ENCODE measurements around the gene IMPA2.
"Not testable (repeated sequence)": the region's sequence is repeated elsewhere in the genome, so short reads cannot be mapped to it uniquely, and the experiment has no call there.

The IMPA2 gene

DNA sequence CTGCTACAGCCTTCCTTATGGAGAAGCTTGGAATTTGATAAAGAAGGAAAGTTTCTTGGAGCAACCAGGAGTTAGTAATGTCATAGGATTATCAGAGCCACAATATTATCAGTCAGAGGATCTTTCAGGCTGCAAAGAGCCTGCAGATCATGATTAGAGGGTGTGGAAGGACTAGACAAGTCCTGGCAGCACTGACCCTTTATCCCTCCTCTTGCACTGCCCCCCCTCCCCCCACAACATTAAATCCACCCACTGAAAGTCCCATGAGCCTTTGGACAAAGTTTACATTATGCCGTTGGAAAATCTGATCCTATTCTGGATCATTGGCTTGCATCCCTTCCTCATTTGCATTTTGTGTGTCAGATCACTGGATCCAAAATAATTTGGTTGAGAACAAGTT is 18.7 kb upstream of the IMPA2 start:
- no peak for DNase-seq (ENCODE audit: low read depth in 2 of 2)

- DNase-seq (ENCODE audit: low read depth in 2 of 2) = no peak
Observed at GRCh38 chr18:11963991-11964484, 17.3 kb upstream of the IMPA2 start.

GRCh38 chr18:11969904-11970835 is 11.1 kb upstream of the IMPA2 start:
- DNase-seq (ENCODE audit: low read depth in 2 of 2) = no peak

DNA sequence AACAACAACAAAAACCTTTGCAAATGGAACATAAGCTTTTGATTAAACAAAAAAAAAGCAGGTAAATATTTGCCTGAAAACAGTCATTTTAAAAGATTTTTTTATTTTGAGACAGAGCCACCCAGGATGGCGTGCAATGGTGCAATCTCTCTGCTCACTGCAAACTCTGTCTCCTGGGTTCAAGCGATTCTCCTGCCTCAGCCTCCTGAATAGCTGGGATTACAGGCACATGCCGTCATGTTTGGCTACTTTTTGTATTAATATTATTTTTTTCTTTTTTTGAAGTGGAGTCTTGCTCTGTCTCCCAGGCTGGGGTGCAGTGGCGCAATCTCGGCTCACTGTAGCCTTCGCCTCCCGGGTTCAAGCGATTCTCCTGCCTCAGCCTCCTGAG is 10.5 kb upstream of the IMPA2 start:
- not testable (repeated sequence) for DNase-seq (ENCODE audit: low read depth in 2 of 2)

DNA sequence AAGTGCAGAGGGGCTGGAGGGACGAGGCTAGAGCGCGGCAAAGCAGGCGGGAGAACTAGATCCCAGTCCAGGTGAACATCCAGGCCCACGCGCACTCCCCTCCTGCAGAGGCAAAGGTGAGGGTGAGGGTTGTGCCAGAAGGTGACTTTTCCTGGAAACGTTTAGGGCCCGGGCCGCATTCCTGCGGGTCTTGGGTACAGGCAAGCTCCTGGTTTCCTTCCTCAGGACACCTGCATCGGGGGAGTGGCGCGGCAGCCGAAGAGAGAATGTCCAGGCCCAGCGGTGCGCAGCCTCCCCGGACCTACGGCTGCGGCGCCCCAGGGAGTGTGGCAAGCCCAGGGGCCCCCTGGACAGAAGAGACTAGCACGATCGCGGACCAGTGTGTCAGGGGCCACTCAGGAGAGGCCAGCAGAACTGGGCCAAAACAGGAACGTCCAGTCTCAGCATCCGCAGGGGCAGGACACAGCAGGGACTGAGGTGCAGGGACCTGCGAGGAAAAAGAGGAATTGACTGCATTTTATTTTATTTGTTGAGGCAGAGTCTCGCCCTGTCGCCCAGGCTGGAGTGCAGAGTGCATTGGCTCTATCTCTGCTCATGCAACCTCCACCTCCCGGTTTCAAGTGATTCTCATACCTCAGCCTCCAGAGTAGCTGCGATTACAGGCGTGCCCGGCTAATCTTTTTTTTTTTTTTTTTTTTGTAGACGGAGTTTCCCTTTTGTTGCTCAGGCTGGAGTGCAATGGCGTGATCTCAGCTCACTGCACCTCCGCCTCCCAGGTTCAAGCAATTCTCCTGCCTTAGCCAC is 8.7 kb upstream of the IMPA2 start:
- DNase-seq (ENCODE audit: low read depth in 2 of 2) = no peak

DNA sequence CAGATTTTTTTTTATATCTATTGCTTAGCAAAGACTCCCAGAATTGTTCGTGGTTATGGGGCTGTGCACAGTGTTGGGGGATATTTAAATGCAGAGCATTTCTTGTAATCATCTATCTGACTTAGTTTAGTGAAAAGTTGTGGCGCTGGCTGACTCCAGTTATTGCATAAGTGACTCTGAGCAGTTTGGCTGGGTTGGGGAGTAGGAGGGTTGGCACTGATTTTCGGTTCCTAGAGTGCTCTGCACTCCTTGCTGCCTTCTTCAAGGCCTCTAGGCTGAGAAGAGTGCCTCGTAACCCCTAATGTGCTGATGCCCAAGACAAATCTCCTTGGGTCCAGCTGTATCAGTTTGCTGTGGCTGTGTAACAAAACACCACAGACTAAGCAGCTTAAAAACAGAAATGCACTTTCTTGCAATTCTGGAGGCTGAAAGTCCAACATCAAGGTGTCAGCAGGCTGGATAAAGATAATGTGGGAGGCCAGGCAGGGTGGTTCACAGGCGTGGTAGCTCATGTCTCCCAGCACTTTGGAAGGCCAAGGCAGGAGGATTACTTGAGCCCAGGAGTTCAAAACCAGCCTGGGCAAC is 6.5 kb upstream of the IMPA2 start:
- no peak for DNase-seq (ENCODE audit: low read depth in 2 of 2)

DNA sequence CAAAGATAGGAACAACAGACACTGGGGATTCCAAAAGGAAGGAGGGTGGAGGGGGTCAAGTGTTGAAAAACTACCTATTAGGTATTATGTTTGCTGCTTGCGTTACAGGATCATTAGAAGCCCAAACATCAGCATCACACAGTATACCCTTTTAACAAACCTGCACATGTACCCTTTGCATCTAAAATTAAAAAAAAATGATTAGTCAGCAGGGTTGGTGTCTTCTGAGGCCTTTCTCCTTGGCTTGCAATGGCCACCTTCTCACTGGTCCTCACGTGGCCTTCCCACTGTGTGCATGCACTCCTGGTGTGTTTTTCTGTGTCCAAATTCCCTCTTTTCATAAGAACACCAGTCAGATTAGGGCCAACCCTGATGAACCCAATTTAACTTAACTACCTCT is 5.6 kb upstream of the IMPA2 start:
- DNase-seq (ENCODE audit: low read depth in 2 of 2) = no peak

- DNase-seq (ENCODE audit: low read depth in 2 of 2) = no peak
Observed at GRCh38 chr18:11976315-11977152, 4.8 kb upstream of the IMPA2 start.

DNA sequence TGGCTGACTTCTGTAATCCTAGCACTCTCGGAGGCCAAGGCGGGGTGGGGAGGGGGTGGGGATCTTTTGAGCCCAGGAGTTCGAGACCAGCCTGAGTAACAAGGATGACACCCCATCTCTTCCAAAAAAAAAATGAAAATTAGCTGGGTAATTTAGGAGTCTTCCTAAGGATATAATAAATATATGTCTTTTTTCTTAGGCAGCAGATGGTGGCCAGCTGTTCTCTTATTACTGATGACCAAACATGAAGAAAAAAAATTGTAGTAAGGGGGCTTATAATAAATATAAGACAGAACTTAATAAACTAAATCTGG is 4.2 kb upstream of the IMPA2 start:
- DNase-seq (ENCODE audit: low read depth in 2 of 2) = no peak

DNA sequence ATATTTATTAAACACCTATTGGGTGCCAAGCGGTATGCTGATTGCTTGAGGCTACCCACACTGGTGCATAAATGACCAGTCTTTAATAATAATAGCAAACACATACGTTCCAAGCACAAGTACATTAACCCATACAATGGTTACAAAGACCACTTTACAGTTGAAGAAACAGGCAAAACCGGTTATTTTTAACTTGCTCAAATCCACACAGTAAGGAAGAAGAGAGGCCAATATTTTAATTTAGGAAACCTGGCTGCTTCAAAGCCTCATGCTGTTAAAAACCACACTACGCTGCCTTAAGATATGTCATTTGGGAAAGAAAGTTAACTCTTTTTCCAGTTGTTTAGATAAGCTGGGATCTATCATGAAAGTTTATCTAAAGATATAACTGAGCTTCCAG is 2.4 kb upstream of the IMPA2 start:
- no peak for DNase-seq (ENCODE audit: low read depth in 2 of 2)

DNA sequence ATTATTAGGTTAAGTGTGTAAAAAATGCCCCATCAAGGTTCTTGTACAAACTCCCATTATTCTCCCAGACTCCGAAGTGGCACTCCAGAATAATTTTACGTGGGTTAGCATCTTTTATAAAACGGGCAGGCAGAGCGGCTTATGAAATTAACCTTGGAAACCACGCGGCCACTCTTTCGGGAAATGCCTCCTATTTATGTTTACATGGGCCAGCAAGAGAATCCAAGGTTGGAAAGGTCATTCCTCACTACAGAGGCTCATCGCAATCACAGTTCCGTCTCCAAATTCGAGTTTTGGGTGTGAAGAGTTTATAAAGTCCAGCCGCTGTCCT is 1.2 kb upstream of the IMPA2 start:
- DNase-seq (ENCODE audit: low read depth in 2 of 2) = no peak

GRCh38 chr18:11980494-11981191 is 664 bp upstream of the IMPA2 start:
- peak in 1 of 2 donors; percentile 93 for DNase-seq (ENCODE audit: low read depth in 2 of 2)

GRCh38 chr18:11981543-11982366 is 448 bp downstream of the IMPA2 start:
- DNase-seq (ENCODE audit: low read depth in 2 of 2) = no peak

- no peak for DNase-seq (ENCODE audit: low read depth in 2 of 2)
Observed at GRCh38 chr18:11982981-11983380, 1.7 kb downstream of the IMPA2 start.

DNA sequence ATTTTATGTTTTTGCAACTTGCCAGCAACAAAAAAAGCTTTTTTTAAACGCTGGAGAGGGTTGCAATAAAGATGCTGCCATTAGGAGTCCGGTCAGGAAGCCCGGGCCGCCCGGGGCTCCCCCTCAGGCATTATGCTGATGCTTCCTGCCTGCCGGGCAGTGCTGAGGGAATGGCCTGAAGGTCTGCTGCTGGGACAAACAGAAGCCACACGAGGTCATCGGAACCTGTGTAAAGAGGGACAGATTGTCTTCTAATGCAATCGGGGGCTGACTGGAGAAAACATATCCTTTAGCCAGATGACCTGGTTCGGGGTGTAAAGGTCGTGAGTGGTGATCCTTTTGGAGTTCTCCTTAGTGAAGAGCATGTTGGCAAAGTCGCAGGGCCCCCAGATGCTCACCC is 2.3 kb downstream of the IMPA2 start:
- DNase-seq (ENCODE audit: low read depth in 2 of 2) = no peak

DNA sequence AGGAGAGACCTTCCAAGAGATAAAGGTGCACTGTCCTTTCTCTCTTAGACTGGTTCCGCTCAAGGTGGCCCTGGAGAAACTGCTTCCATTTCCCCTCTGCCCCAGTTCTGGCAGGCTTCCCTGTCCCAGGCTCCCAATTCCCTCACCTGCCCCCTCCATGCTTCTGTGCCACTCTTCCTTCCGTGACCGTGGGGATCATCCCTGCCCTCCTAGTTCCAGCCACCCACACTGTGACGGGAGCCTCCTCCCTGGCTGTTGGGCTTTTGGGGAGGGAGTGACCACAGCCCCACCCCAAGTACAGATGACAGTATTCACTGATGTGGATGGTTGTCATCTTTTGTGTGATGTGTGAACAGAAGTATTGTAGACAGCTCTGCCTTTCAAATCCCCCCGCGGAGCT is 2.8 kb downstream of the IMPA2 start:
- DNase-seq (ENCODE audit: low read depth in 2 of 2) = no peak

DNA sequence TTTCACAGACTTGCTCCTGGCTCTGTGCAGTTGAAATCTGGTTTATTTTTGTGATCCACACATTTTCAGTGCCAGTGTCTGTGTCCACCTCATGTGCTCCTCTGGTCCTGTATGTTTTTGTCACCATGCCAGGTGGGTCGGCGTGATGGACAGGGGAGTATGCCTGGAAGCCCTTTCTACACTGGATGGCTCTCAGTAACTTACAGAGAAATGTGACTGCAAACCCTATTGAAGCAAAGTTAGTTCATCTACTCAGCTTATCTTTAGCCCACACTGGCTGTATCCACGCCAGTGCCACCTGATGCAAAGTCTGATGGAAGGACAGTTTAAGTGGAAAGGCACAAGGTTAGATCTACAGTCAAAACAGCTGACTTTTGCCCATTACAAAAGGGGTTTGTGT is 4.3 kb downstream of the IMPA2 start:
- DNase-seq (ENCODE audit: low read depth in 2 of 2) = no peak

GRCh38 chr18:11986061-11986460 is 4.8 kb downstream of the IMPA2 start:
- no peak for DNase-seq (ENCODE audit: low read depth in 2 of 2)

DNA sequence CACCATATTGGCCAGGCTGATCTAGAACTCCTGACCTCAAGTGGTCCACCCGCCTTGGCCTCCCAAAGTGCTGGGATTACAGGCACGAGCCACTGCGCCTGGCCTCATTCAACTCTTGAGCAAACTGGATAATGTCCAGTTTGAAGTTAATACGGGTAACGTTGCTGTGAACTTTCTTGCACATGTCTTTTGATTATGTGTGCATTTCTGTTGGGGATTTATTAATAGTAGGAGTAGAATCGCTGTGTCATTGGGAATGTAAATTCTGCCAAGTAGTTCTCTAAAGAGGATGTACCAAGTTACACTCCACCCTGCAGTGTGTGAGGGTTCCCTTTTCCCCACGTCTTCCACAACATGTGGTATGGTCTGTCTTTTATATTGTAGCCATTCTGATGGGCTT is 6.2 kb downstream of the IMPA2 start:
- no peak for DNase-seq (ENCODE audit: low read depth in 2 of 2)

- no peak for DNase-seq (ENCODE audit: low read depth in 2 of 2)
Observed at GRCh38 chr18:11989174-11989573, 7.9 kb downstream of the IMPA2 start.
